DOHH2 (cell line): ENCODE results near the gene PPT1.

Experiments
- H3F3A ChIP-seq: fragments of 200-600 bp; sonication (generic), shearing (Covaris generic); 2 replicates; pipeline ENCODE4 v1.6.0; 2016; ENCODE audit warnings: antibody characterized with exemption, mild to moderate bottlenecking; ENCODE audit not compliant: control insufficient read depth, insufficient read depth
- H3K27ac ChIP-seq: fragments of 200-600 bp; sonication (generic); 2 replicates; pipeline ENCODE4 v1.5.1; 2014; ENCODE audit warnings: low read depth, mild to moderate bottlenecking, low read length, moderate library complexity
- H3K27me3 ChIP-seq: fragments of 200-600 bp; sonication (generic); 2 replicates; pipeline ENCODE4 v1.6.1; 2014; ENCODE audit warnings: mild to moderate bottlenecking, low read length, mixed read lengths; ENCODE audit not compliant: control insufficient read depth
- H3K36me3 ChIP-seq: fragments of 200-600 bp; sonication (generic); 2 replicates; pipeline ENCODE4 v1.6.1; 2014; ENCODE audit warnings: mild to moderate bottlenecking, low read length, moderate library complexity, mixed read lengths; ENCODE audit not compliant: control insufficient read depth
- H3K4me1 ChIP-seq: fragments of 200-600 bp; sonication (generic); 2 replicates; pipeline ENCODE4 v1.6.1; 2014; ENCODE audit warnings: mild to moderate bottlenecking, low read length, mixed read lengths; ENCODE audit not compliant: control insufficient read depth
- H3K4me2 ChIP-seq: fragments of 200-600 bp; sonication (generic); 2 replicates; pipeline ENCODE4 v1.6.0; 2014; ENCODE audit warnings: mild to moderate bottlenecking, low read length, moderate library complexity
- H3K4me3 ChIP-seq: fragments of 200-600 bp; sonication (generic); 2 replicates; pipeline ENCODE4 v1.5.1; 2014; ENCODE audit warnings: mild to moderate bottlenecking, low read length, mixed read lengths
- H3K79me2 ChIP-seq: fragments of 200-600 bp; sonication (generic); 2 replicates; pipeline ENCODE4 v1.6.1; 2014; ENCODE audit warnings: mild to moderate bottlenecking, low read length, mixed read lengths; ENCODE audit not compliant: control insufficient read depth
- H3K9me2 ChIP-seq: fragments of 200-600 bp; sonication (generic); replicated peaks from 2 replicates; pipeline ENCODE4 v1.6.1; 2014; ENCODE audit warnings: mild to moderate bottlenecking, low read length, mixed read lengths; ENCODE audit not compliant: control insufficient read depth
- H3K9me3 ChIP-seq: fragments of 200-600 bp; sonication (generic); 2 replicates; pipeline ENCODE4 v1.6.1; 2014; ENCODE audit warnings: antibody characterized with exemption, low read length, mixed read lengths; ENCODE audit not compliant: control insufficient read depth, insufficient read depth
- H4K20me1 ChIP-seq: fragments of 200-600 bp; sonication (generic); 2 replicates; pipeline ENCODE4 v1.6.0; 2014; ENCODE audit warnings: low read depth, mild to moderate bottlenecking, antibody characterized with exemption, low read length, moderate library complexity; ENCODE audit not compliant: control insufficient read depth, insufficient read depth
- CTCF ChIP-seq: fragments of 200-600 bp; sonication (generic); IDR thresholded peaks from one replicate; pipeline ENCODE4 v1.5.1; 2014; ENCODE audit warnings: antibody characterized with exemption, mild to moderate bottlenecking, low read depth, low read length; ENCODE audit not compliant: poor library complexity, severe bottlenecking
- EZH2phosphoT487 ChIP-seq: fragments of 200-600 bp; sonication (generic); IDR thresholded peaks from 2 replicates; pipeline ENCODE4 v1.6.1; 2017; ENCODE audit warnings: borderline replicate concordance, mild to moderate bottlenecking, antibody characterized with exemption, low read length, moderate library complexity, mixed read lengths

Gene PPT1

GRCh38 chr1:40081871-40082270, 15.2 kb downstream of the PPT1 start:
- TF ChIP-seq CTCF (no peak), EZH2phosphoT487 (no peak)
- no peaks in the 10 kb centered on the region for H3K27me3 ChIP-seq
- peaks cover 6% of the 10 kb centered on the region; the same call in 1 of the 2 replicates for H3F3A ChIP-seq
- no peaks in the 10 kb centered on the region for H3K79me2 ChIP-seq
- H3K4me3 ChIP-seq: no peak overlapping the region
- no peaks in the 10 kb centered on the region for H3K9me2 ChIP-seq
- H3K36me3 ChIP-seq: peaks cover 36% of the 10 kb centered on the region
- peaks cover 5% of the 10 kb centered on the region; the same call in 1 of the 2 replicates for H3K4me1 ChIP-seq
- H3K27ac ChIP-seq: no peak overlapping the region
- no peak overlapping the region for H3K4me2 ChIP-seq
- no peaks in the 10 kb centered on the region for H4K20me1 ChIP-seq
- no peaks in the 10 kb centered on the region for H3K9me3 ChIP-seq

DNA sequence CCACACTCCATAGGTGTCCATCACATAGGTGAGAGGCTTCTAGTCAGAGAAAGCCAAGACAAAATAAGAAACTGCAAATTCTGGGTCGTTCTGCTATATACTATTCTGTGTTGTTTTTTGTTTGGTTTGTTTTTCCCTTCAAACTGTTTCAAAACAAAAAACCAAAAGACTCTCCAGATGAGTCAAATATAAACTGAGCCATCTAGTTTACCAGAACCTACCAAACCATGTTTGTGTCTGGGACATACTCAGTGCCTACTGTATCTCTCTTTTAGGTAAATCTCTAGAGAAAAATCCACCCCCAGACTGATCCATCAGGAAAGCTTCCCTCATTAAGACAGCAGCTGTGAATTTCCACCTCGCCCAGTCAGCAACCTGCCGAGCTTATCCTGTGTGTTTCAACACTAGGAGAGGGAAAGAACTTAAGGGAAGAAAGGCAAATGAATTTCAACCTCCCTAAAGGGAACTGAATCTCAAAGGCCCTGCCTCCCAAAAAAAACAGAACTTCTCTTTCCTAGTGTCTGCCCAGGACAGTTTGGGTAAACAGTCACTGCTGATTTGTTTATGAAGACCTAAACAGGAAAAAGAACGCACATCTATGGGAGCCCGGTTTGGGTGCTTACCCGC, 17.2 kb downstream of the PPT1 start:
- TF ChIP-seq EZH2phosphoT487 (no peak), CTCF (no peak)
- H3K4me3 ChIP-seq: no peak overlapping the region
- no peaks in the 10 kb centered on the region for H3K9me2 ChIP-seq
- H3F3A ChIP-seq: peaks cover 10% of the 10 kb centered on the region; the same call in 1 of the 2 replicates
- H3K4me1 ChIP-seq: peaks cover 5% of the 10 kb centered on the region; the same call in 1 of the 2 replicates
- no peaks in the 10 kb centered on the region for H3K9me3 ChIP-seq
- H3K36me3 ChIP-seq: peaks cover 48% of the 10 kb centered on the region
- H3K79me2 ChIP-seq: no peaks in the 10 kb centered on the region
- H3K4me2 ChIP-seq: no peak overlapping the region
- no peaks in the 10 kb centered on the region for H3K27me3 ChIP-seq
- H3K27ac ChIP-seq: no peak overlapping the region
- no peaks in the 10 kb centered on the region for H4K20me1 ChIP-seq

DNA sequence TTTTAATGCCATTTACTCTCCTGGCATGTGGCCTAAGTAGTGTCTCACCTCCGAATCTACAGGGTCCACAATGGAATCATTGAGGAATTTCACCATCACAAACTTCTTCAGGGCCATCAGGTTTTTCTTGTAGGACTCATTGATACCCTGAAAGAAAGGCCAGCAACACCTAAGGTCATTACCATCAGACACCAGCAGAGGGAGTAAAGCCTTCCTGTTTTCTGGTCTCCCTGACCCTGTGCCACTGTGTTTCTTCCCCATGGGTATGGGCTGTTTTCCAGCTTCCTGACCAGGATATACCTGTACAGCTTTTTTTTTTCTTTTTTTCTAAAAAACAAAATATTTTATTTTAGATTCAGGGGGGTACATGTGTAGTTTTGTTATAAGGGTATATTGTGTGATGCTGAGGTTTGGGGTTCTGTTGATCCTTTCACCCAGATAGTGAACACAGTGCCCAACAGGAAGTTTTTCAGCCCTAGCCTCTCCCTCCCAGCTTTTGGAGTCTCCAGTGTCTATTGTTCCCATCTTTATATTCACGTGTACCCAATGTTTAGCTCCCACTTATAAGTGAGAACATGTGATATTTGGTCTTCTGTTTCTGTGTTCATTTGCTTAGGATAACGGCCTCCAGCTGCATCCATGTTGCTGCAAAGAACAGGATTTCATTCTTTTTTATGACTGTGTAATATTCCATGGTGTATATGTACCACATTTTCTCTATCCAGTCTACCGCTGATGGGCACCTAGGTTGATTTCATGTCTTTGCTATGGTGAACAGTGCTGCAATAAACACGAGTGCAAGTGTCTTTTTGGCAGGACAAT, 18.3 kb downstream of the PPT1 start:
- Histone ChIP-seq H3K36me3 (peaks cover 53% of the 10 kb centered on the region), H3K4me3 (no peak overlapping the region), H3F3A (peaks cover 10% of the 10 kb centered on the region; the same call in 1 of the 2 replicates), H3K4me2 (no peak overlapping the region), H3K27me3 (no peaks in the 10 kb centered on the region), H3K9me3 (no peaks in the 10 kb centered on the region), H3K79me2 (no peaks in the 10 kb centered on the region), H3K27ac (no peak overlapping the region), H3K4me1 (peaks cover 5% of the 10 kb centered on the region; the same call in 1 of the 2 replicates), H3K9me2 (no peaks in the 10 kb centered on the region), H4K20me1 (no peaks in the 10 kb centered on the region)
- TF ChIP-seq CTCF (peak; percentile 75), EZH2phosphoT487 (no peak)
